Germinal center (tissue), 1 donor: ENCODE data around the gene ZFYVE26.
"Not testable (repeated sequence)": the region's sequence is repeated elsewhere in the genome, so short reads cannot be mapped to it uniquely, and the experiment has no call there.

Experiments
- DNase-seq: peaks from one replicate; pipeline ENCODE4 v3.0.0; 2012; ENCODE audit warnings: mixed read lengths, low spot score

ZFYVE26 gene

DNA sequence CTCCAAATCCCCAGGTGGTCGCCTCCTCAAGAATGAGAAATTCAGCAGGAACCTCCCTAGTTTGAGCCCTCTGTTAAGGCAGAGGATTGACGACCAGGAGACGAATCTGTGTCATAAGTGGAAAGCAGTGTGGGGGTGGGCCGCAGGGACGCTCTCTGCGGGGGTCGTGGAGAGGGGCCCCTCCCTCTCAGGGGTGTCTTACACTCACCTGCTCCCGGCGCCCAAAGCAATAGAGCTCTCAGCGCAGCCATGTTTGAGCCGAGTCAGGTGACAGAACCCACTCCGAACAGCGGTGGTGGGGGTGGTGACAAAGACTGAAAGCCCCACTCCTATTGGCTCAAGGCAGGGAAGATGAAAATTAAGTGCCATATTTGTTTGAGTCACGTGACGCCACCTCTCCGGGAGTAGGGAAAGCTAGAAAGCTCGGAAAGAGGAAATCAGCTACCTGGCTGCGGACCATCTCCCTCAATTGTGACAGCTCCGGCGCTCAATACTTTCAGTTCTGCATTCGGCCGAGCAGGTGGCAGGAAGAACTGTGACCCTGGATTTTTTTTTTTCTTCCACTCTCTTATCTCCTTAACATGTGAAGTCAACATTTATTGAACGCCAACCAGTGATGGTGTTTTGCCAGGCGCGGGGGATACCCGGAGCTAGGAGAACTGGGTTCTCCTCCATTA lies at the start of gene ZFYVE26:
ZFYVE26 (minus strand) TSS at position 265 of the 677 bp plus-strand sequence. CDS start 627 bp downstream, outside the sequence.
- DNase-seq = peak; percentile 90

DNA sequence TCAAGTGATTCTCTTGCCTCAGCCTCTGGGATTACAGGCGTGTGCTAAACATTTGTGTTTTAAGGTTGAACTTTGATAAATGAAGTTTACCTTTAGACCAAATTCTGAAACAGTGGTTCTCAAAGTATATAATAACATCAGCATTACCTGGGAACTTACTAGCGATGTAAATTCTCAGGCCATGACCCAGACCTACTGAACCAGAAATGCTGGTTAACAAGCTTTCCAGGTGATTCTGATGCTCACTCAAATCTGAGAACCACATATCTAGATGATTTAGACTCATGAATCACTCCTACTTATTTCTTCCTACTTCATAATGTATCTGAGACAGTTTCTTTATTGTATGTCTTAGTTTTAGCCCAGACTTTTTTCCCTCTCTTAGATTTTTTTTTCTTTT lies 46.8 kb upstream of the ZFYVE26 start:
- DNase-seq = no peak

DNA sequence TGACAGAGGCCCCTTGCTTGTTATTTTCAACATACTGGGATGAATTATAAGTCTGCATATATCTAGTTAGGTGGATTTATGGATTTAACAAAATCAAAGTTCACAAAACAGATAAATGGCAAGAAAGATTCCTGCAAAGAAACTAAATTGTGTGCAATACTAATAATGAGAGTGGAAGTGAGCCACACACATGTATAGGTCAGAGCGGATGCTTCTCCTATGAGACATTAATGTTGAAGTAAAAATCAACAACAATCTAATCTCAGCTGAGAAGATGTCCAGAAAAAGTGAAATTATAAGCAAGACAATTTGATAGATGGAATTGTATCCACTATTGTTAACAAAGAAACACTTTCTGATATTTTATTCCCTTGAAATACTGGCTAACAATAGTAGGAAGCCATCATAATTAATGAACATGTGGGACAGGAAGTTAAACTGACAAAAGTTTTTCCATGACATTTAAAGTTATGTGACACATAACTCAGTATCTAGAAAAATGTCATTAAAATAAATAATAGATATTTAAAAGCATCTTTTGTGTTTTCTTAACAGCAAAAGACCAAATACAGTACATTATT lies 42.9 kb upstream of the ZFYVE26 start:
- no peak for DNase-seq

DNA sequence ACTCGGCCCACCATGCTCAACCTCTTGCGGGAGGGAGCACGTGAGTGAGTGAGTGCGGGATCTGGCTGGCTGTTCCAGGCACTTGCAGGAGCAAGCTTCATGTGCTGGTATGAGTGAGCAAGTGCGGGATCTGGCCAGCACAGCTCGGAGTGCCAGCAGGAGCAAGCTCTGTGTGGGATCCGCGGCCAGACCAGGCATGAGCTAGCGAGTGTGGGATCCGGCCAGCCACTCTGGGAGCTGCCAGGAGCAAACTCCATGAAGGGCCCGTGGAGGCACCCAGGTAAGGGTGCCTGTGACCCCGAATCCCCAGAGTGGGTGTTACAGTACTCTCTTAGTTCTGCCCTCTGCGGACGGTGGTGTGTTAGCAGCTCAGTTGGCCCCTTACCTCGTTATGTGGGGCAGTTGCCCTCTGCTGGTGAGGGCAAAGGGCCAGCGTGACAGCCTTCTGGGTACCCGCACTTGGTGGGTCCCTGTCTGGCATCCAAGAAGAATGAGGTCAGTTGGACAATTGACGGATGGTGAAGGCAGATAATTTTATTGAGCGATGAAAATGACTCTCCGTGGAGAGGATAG lies 41.5 kb upstream of the ZFYVE26 start:
- no peak for DNase-seq

DNA sequence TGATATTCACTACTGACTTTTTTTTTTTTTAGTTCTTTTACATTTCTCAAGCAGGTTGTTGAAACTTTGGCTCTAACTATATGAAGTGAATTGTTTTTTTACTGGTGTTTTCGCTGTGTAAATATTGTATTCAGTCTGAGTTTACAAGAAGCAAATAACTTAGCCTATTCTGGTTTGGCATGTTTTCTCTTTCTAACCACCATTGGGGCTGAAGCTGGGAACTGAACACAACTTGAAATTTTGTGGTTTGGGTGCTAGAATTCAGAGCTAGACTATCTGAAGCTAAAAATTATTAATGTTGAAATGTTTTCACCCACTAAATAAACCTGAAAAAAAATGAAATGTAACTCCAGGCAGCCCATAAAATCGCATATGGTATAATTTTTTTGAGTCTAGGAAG lies 40.4 kb upstream of the ZFYVE26 start:
- DNase-seq = no peak

DNA sequence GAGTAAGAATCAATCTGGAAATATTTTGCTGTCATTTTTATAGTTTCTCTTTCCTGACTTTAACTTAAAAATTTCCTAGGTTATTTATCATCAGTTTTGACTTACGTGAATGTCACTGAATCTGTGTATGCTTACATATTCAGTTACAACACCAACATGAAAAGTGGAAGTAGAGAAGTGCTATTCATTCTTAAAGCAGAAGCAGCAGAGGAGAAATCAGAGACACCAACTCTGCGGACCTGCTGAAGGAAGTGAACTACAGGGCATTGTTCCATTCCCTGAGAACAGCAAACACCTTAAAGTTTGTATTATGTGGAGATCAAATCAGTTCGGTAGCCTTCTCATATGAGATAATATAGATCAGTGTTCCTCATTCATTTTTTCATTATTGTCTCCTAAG lies 37.3 kb upstream of the ZFYVE26 start:
- DNase-seq = no peak

DNA sequence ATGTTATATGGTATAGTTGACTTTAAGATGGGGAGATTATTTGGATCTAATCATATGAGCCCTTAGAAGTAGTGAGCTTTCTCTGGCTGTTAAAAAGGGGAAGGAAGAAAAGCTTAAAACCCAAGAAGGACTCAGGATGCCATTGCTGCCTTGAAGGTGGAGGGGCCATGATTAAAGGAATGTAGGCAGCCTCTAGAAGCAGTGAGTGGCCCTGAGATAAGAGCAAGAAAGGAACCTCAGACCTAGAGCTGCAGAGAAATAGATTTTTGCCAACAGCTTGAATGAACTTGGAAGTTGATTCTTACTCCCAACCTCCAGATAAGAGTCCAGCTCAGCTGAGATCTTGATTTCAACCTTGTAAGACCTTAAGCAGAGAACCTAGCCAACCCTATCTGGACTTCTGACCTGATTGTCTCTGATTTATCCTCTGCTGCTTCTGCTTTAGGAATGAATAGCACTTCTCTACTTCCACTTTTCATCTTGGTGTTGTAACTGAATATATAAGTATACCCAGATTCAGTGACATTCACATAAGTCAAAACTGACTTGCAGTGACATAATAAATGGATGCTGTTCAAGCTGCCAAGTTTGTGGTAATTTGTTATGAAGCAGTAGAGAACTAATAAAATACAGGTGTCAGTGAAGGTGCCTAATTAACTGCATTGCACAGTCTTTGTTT lies 36.7 kb upstream of the ZFYVE26 start:
- DNase-seq = no peak

DNA sequence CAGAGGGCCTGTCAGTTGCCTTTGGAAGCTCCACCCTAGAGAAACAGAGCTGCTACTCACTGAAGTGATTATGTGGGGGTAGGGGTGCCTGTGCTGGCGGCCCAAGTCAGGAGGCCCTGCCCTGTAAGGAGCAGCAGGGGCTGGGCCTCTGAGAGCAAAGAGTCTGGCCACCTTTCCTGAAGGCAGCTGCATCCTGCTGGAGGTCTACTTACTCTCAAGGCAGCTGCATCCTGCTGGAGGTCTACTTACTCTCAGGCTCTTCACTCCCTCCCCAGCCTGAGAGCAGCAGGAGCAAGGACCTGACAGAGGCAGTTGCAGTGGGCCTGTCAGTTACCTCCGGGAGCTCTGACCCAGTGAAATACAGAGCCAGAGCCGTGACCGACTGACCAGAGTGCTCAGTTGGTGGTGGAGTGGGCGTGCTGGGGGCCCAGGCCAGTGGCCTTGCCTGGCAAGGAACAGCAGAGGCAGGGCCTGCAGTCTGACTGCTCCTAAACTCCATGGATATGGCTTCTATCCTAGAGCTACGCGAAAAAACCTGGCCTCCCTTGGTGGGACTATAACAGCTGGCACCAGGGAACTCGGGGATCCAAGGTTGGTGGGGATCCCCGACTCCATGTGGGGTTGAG lies 35.5 kb upstream of the ZFYVE26 start:
- no peak for DNase-seq

DNA sequence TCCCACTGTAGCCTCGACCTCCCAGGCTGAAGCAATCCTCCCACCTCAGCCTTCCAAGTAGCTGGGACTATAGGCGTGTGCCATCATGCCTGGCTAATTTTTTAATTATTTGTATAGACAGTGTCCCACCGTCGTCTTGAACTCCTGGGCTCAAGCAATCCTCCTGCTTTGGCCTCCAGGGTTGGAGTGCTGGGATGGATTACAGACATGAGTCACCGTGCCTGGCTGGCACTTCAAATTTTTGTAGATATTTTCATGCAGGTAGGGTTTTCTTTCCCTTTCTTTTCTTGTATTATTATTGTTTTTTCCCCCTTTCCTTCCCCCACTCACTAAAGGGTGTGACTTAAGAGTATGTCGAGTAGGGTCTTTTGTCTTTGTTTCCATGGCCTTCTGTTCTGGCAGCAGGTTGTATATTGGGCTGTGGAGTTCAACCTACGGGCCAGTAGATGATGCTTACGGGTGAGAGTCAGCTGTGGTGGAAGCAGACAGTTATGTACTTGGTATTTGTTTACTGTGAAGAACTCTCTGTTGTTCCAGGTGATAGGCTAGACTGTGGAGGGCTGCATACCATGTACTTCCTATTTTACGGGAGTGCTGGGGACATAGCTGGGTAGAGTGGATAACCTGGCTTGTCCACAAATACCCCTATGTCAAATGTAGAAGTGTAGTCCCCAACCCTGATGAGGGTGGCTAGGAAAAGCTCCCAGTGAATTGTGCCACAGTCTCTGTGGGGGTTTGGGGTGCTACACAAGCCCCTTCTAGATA lies 33.9 kb upstream of the ZFYVE26 start:
- no peak for DNase-seq

DNA sequence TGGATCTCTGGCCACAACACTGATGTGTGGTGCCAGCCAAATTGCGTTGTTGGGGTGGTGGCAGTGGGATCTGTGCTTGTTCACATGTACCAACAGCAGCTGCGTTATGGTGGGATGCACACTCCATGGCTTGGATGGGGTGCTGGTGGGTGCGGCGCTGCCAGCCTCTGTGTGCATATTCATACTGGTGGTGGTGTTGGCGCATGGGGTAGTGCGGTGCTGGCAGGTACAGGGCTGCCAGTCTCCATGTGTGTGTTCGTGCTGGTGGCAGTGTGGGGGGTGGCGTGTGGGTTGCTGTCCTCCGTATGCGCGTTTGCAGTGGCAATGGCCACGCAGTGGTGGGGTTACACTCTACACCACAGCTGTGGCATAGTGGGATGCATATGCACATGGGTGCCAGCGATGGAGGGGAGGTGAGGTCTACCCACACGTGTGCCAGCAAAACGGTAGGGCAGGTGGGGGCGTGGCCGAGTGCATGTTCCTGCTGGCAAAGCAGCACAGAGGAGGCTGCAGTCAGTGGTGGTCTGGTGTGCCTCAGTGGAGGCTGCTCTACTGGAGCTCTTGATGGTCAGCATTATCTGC lies 29.7 kb upstream of the ZFYVE26 start:
- DNase-seq = no peak

DNA sequence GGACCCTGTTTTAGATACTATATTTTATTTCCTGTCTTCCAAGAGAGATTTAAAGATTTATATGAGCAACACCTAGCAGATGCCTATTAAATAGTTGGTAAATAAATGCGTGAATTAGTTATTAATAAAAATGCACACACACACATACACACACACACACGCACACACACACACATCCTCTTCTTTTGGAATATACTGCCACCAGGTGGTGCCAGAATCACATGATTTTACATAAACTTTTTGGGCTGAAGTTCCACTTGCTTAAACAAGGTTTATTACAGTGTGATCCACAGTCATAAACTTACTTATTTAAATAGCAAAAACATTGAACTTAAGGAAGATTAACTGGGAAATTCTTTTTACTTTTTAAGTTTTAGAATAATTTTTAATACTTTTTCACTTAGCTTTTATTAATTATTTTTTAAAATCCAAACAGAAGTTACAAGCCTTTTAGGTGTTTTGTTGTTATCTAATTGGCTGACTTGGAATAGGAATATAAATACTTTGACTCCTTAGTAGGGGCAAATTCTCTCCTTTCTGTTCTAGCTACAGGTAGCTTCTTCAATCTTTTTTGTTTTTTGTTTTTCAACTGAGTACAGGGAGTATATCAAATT lies 20.7 kb upstream of the ZFYVE26 start:
- peak; percentile 31 for DNase-seq

DNA sequence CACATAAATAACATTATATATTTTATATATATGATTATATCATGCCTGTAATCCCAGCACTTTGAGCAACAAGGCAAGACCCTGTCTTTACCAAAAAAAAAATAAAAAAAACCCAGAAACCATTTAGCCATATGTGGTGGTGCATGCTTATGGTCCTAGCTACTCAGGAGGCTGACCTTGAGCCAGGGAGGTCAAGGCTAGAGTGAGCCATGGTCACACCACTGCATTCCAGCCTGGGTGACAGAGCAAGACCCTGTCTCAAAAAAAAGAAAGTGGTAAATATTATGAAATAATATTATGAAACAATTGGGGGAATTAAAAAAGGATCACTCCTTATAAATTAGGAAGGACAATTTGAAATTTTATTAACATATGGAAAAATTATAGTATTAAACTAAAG lies 19.2 kb upstream of the ZFYVE26 start:
- DNase-seq = no peak

DNA sequence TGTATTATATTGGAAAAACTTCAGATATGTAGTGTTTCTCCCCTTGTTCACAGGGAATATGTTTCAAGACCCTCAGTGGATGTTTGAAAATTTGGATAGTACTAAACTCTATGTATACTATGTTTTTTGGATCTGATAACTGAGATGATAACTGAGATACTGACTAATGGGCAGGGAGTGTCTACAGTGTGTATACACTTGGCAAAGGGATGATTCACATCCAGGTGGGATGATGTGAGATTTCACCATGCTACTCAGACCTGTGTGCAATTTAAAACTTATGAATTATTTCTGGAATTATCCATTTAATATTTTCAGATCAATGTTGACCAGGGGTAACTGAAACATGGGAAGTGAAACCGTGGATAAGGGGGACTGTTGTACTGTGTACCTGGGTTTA lies 17.0 kb upstream of the ZFYVE26 start:
- DNase-seq = no peak

DNA sequence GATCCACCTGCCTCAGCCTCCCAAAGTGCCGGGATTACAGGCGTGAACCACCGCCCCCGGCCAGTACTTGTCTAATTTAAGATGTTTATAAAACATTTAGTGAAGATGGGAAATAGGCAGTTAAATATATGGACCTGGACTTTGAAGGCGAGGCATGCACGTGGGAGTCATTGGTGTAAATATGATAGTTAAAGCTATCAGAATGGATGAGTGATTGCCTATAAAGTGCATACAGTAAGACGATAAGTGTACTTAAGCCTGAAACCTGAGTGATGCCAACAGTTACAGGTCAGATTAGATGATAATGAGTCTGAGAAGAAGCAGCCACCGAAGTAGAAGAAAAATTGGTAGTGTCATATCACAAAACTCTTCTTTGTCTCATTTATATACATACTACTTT lies 14.7 kb upstream of the ZFYVE26 start:
- DNase-seq = no peak

DNA sequence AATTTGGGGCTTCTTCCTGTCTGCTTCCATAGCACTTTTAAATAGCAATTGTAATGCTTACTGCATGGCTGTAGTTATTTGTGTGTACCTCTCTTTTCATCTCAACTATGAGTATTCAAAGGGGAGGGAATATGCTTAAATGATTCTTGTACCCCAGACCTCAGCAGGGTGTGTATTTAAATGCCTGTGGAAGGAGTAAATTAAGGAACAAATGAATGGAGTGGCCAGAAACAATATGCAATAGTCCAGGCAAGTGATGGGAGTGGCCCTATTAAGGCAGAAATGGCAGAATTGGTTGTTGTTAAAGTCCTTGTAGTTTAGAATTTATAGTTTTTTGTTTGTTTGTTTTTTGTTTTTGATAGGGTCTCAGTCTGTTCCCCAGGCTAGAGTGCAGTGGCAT lies 4.7 kb upstream of the ZFYVE26 start:
- no peak for DNase-seq

DNA sequence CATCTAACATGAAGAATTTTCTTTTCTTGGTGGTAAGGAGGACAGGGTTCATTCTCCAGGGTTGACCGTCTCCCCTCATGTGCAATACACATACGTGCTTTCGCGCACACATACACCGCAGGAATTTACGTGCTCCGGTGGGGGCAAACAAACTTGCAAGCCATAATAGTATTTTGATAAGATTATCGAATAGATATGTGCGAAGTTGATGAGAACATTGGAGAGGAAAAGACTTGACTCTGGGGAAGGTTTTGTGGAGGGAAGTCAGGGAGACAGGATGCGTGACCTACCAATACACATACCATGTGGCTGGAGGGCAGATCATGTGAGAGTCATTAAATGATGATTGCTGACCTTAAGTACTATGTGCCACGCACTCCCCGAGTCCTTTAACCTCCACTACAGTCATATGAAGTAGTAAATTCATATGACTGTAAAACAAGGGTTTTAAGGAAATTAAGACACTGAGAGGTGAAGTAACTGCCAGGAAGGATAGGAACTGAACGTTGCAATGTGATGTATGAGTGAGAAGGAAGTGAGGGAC lies 4.1 kb upstream of the ZFYVE26 start:
- DNase-seq = no peak

DNA sequence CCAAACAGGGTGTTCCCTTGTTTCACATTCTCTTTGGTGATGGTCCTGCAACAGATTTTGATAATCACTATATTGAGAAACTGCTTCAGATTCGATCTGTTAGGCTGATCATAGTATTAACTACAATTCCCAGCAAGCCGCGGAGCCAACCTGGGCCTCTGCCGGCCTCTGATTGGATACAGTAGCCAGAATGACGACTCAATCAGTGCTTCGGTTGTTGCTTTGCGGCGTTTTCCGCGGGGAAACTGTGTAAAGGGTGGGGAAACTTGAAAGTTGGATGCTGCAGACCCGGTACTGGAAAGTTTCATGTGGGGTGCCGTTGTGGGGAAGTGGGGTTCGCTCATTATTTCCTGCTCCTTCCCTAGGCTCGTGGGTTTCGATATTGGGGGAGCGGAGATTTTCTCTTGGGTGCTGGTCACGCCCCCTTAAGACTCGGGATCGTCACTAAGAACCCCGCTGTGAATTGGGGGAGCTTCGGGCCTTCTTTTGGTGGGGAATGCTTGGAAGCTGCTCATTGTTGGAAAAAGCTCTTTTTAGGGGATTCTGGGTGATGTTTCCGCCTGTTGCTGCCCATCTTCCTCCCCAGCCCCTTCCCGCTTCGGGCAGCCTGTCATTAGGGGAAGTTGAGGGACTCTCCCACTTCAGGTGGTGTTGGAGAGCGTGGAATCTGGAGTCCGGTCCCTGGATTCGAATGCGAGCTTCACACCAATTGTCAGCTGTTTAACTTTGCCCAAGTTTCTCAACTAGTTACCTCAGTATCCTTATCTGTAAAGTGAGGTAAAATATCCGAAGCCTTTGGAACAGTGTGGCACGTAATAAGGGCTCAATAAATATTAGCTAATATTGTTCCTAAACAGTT lies 3.4 kb upstream of the ZFYVE26 start, which contains the start of gene RAD51B:
RAD51B (plus strand) TSS at position 217 of the 859 bp plus-strand sequence.
- DNase-seq = peak; percentile 91

DNA sequence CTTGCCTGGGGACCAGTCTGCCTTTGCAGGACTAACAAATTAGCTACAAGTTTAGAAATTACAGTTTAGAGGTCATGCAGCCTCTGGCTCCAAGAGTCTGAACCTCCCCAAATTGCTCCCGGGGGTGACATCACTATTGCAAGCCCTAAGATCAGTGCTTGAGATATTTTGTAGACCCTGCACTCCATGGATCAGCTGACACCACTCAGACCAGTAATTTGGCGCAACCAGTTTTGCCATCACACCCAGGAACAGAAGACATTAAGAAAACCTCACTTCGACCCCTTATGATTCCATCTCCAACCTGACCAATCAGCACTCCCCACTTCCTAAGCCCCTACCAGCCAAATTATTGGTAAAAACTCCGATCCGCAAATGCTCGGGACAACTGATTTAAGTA lies 2.1 kb upstream of the ZFYVE26 start:
- DNase-seq = not testable (repeated sequence)

DNA sequence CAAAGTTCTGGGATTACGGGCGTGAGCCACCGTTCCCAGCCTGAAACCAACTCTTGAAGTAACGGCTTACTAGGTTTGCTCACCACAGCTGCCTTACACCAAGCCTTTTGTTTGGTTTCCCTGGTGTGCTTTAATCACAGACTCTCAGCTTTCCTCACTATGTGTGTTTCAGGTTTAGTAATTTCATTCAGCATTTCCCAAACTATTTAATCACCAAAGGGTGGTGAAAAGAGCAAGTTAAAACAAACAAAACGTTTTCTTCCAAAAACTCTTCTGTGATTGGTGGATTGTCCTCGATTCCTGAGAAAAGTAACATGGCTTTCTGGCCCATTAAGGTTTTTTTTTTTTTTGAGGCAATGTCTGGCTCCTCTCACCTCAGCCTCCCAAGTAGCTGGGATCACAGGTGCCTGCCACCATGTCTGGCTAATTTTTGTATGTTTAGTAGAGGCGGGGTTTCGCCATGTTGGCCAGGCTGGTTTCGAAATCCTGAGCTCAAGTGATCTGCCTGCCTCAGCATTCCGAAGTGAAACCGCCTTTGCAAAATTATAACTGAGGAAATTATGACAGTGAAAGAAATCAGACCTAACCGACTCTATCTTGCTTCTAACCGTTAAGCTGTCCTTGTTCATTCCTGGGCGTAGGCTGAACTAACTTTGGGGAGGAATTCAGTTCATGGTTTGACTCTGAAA lies 1.5 kb upstream of the ZFYVE26 start:
- DNase-seq = no peak
